OCI-LY1 (cell line): ENCODE data around the gene EEF1A1.

Experiments
- CTCF ChIP-seq: fragments of 200-600 bp; sonication (generic), shearing (Covaris generic); IDR thresholded peaks from 2 replicates; pipeline ENCODE4 v1.5.1; 2017; ENCODE audit warnings: mild to moderate bottlenecking, antibody characterized with exemption, low read length, moderate library complexity, mixed read lengths
- EZH2 ChIP-seq: fragments of 200-600 bp; sonication (generic), shearing (Covaris generic); IDR thresholded peaks from 2 replicates; pipeline ENCODE4 v1.8.0; 2017; ENCODE audit warnings: borderline replicate concordance, mixed run types, mild to moderate bottlenecking, antibody characterized with exemption, low read length, moderate library complexity, mixed read lengths

GRCh38 chr6:73562558-73562957 is 41.7 kb upstream of the EEF1A1 start:
- TF ChIP-seq CTCF (no peak), EZH2 (no peak)
